ENCODE results near the gene HLA-G.
"Not testable (repeated sequence)": the region's sequence is repeated elsewhere in the genome, so short reads cannot be mapped to it uniquely, and the experiment has no call there.

HLA-G gene

DNA sequence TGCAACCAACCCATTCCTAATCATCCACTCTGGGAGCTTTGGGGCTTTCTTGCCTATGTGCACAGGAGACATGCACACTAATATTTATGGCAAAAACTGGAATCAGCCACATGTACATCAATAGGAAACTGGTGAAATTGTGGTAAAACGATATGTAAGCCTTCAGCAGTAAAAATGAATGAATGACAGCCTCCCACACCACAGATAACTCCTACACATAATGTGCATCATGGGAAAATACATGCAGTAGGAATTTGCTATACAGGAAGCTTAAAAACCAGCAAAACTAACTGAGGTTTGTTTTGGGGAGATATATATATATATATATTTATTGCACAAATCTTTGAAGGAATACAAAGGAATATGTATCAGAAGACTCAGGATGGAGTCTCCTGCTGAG, 47.6 kb downstream of the HLA-G start:
- DNase-seq, result no peak

DNA sequence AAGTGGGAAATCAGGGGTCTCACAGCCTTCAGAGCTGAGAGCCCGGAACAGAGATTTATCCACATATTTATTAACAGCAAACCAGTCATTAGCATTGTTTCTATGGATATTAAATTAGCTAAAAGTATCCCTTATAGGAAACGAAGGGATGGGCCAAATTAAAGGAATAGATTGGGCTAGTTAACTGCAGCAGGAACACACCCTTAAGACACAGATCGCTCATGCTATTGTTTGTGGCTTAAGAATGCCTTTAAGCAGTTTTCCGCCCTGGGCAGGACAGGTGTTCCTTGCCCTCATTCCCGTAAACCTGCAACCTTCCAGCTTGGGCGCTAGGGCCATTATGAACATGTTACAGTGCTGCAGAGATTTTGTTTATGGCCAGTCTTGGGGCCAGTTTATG, 48.1 kb downstream of the HLA-G start:
- not testable (repeated sequence) for DNase-seq
